Upper lobe of left lung (tissue), 6 donors: ENCODE measurements around the gene RSRC1. TPM values are rescaled to one million over a fixed set of nuclear protein-coding genes. Genes with fewer than 3 reads are reported as not detected.
"Not testable (repeated sequence)": the region's sequence is repeated elsewhere in the genome, so short reads cannot be mapped to it uniquely, and the experiment has no call there.

Experiments
- ATAC-seq, 2 donors: fragments of 200-7000 bp; cut with Tn5 transposase; one replicate each; pipeline ENCODE4 v1.9.1; 2022; ENCODE audit warnings: mild to moderate bottlenecking in 2 of 2, moderate library complexity in 2 of 2; ENCODE audit not compliant: low FRiP score in 2 of 2
- DNase-seq, 2 donors: peaks; one replicate each; pipeline ENCODE4 v3.0.0-alpha.2; 2019 to 2020
- H3K27ac ChIP-seq, 4 donors: fragments of 200-600 bp; sonication (generic); one replicate each; pipeline ENCODE4 v1.5.1; 2016 to 2019
- H3K27me3 ChIP-seq, 4 donors: fragments of 200-600 bp; sonication (generic); one replicate each; pipeline ENCODE4 v1.5.1; 2017 to 2019
- H3K36me3 ChIP-seq, 4 donors: fragments of 200-600 bp; sonication (generic); one replicate each; pipeline ENCODE4 v1.5.1; 2016 to 2019
- H3K4me1 ChIP-seq, 4 donors: fragments of 200-600 bp; sonication (generic); one replicate each; pipeline ENCODE4 v1.5.1; 2018 to 2019
- H3K4me3 ChIP-seq, 4 donors: fragments of 200-600 bp; sonication (generic); one replicate each; pipeline ENCODE4 v1.5.1; 2017 to 2019; ENCODE audit warnings: mild to moderate bottlenecking in 2 of 4, moderate library complexity in 1 of 4
- H3K9me3 ChIP-seq, 4 donors: fragments of 200-600 bp; sonication (generic); one replicate each; pipeline ENCODE4 v1.5.1; 2018 to 2019
- CTCF ChIP-seq, 6 experiments: fragments of 450-650 bp in 4 of 6; fragments of 200-600 bp in 2 of 6; sonication (generic) in 2 of 6; IDR thresholded peaks; one replicate each; pipeline ENCODE4 v1.5.1; 2016 to 2019; ENCODE audit warnings: antibody characterized with exemption in 6 of 6
- EP300 ChIP-seq, 4 donors: sonication (generic); formaldehyde crosslinking; IDR thresholded peaks; one replicate each; pipeline ENCODE4 v1.5.1; 2017; ENCODE audit warnings: antibody characterized with exemption in 4 of 4, control low read depth in 2 of 4
- POLR2A ChIP-seq, 4 donors: fragments of 450-650 bp; IDR thresholded peaks; one replicate each; pipeline ENCODE4 v1.5.1; 2016 to 2017; ENCODE audit warnings: antibody characterized with exemption in 4 of 4, mild to moderate bottlenecking in 2 of 4
- POLR2AphosphoS5 ChIP-seq, 2 donors: sonication (generic); formaldehyde crosslinking; IDR thresholded peaks; one replicate each; pipeline ENCODE4 v1.5.1; 2017; ENCODE audit warnings: antibody characterized with exemption in 2 of 2
- WGBS, 2 donors: methylation state at CpG; one replicate each; pipeline ENCODE4 v1.1.5; 2017 to 2018; 5-methylcytosine and 5-hydroxymethylcytosine counted together
- total RNA-seq, 6 donors: library from RNA; depleted of rRNA in 4 of 6; stranded (reverse); fragments of >200 nt in 4 of 6; gene quantifications; one replicate each; pipeline versions ENCODE4 v1.1.0 to v1.2.1, GENCODE V29; 2016 to 2021
- donor health status: DM: no; HTN: no; CAD: no; lungs with moderate emphysema.
- donor health status: DM: no; HTN: yes; CAD: no; lungs with severe emphysema.

The RSRC1 gene
- total RNA-seq, 6 donors from 2014 or later, result 21.4 to 87.0 (median 24.5) TPM

- H3K27me3 ChIP-seq, result no peaks in the 10 kb centered on the region
- H3K4me1 ChIP-seq, result no peaks in the 10 kb centered on the region
- ATAC-seq (no peak), DNase-seq (no peak)
- no peak overlapping the region for H3K4me3 ChIP-seq
- no peaks in the 10 kb centered on the region for H3K36me3 ChIP-seq
- no peaks in the 10 kb centered on the region for H3K9me3 ChIP-seq
- no peak overlapping the region for H3K27ac ChIP-seq
- TF ChIP-seq POLR2AphosphoS5 (IDR thresholded peaks at IDR 0.05) (no peak), EP300 (IDR thresholded peaks at IDR 0.05) (no peak), CTCF (IDR thresholded peaks at IDR 0.05) (no peak), POLR2A (IDR thresholded peaks at IDR 0.05) (no peak)
- WGBS, 2 donors, result 84 to 90% methylated on average over 1 of the region's 1 CpG
Measured at GRCh38 chr3:158330870-158331269, 221.0 kb downstream of the RSRC1 start.

GRCh38 chr3:158333736-158334135 is 223.8 kb downstream of the RSRC1 start:
- Histone ChIP-seq H3K36me3 (no peaks in the 10 kb centered on the region), H3K4me1 (no peaks in the 10 kb centered on the region), H3K27ac (no peak overlapping the region), H3K9me3 (no peaks in the 10 kb centered on the region), H3K27me3 (no peaks in the 10 kb centered on the region), H3K4me3 (no peak overlapping the region)
- no peak for ATAC-seq
- TF ChIP-seq POLR2A (IDR thresholded peaks at IDR 0.05), result no peak
- no peak for TF ChIP-seq POLR2AphosphoS5 (IDR thresholded peaks at IDR 0.05)
- no peak for TF ChIP-seq EP300 (IDR thresholded peaks at IDR 0.05)
- TF ChIP-seq CTCF (IDR thresholded peaks at IDR 0.05), result no peak
- 61 to 73% methylated on average over 1 of the region's 1 CpG for WGBS, 2 donors
- no peak for DNase-seq

- peak in 1 of 2 donors; percentile 77 for ATAC-seq
- no peaks in the 10 kb centered on the region for H3K36me3 ChIP-seq
- no peaks in the 10 kb centered on the region for H3K27me3 ChIP-seq
- WGBS, 2 donors, result 82 to 91% methylated on average over 7 of the region's 7 CpGs
- H3K9me3 ChIP-seq, result no peaks in the 10 kb centered on the region
- H3K27ac ChIP-seq, result no peak overlapping the region
- no peak overlapping the region for H3K4me3 ChIP-seq
- TF ChIP-seq POLR2AphosphoS5 (IDR thresholded peaks at IDR 0.05) (no peak), POLR2A (IDR thresholded peaks at IDR 0.05) (no peak), EP300 (IDR thresholded peaks at IDR 0.05) (no peak), CTCF (IDR thresholded peaks at IDR 0.05) (no peak)
- DNase-seq, result no peak
- H3K4me1 ChIP-seq, result no peaks in the 10 kb centered on the region
Measured at GRCh38 chr3:158337110-158337509, 227.2 kb downstream of the RSRC1 start.

GRCh38 chr3:158339638-158340037 is 229.7 kb downstream of the RSRC1 start:
- Histone ChIP-seq H3K27ac (no peak overlapping the region), H3K4me1 (no peaks in the 10 kb centered on the region), H3K36me3 (no peaks in the 10 kb centered on the region), H3K27me3 (no peaks in the 10 kb centered on the region), H3K4me3 (no peak overlapping the region), H3K9me3 (no peaks in the 10 kb centered on the region)
- no peak for ATAC-seq
- no peak for TF ChIP-seq POLR2AphosphoS5 (IDR thresholded peaks at IDR 0.05)
- TF ChIP-seq CTCF (IDR thresholded peaks at IDR 0.05), result no peak
- TF ChIP-seq POLR2A (IDR thresholded peaks at IDR 0.05), result no peak
- no peak for TF ChIP-seq EP300 (IDR thresholded peaks at IDR 0.05)
- no peak for DNase-seq

- H3K27ac ChIP-seq, DNase-seq, H3K4me3 ChIP-seq, ATAC-seq, H3K27me3 ChIP-seq, H3K4me1 ChIP-seq, H3K9me3 ChIP-seq, H3K36me3 ChIP-seq: not testable (repeated sequence)
- 92 to 100% methylated on average over 2 of the region's 2 CpGs for WGBS, 2 donors
Measured at GRCh38 chr3:158340951-158341350, 231.1 kb downstream of the RSRC1 start.
